Right lobe of liver (tissue), 6 donors: ENCODE measurements around the gene HSD17B11. TPM values are rescaled to one million over a fixed set of nuclear protein-coding genes. Genes with fewer than 3 reads are reported as not detected.
A peak's percentile ranks its signal among the peaks of the same experiment; 100 is the strongest.
"Not testable (repeated sequence)": the region's sequence is repeated elsewhere in the genome, so short reads cannot be mapped to it uniquely, and the experiment has no call there.

ENCODE experiments used
- ATAC-seq, 4 donors: fragments of 200-7000 bp; cut with Tn5 transposase; one replicate each; pipeline ENCODE4 v1.9.1; 2020; ENCODE audit warnings: mild to moderate bottlenecking in 4 of 4, moderate library complexity in 4 of 4
- DNase-seq, 3 donors: peaks; one replicate each; pipeline ENCODE4 v3.0.0-alpha.2; 2020
- H3K27ac ChIP-seq, 3 donors: fragments of 200-600 bp; one replicate each; pipeline ENCODE4 v1.8.0; 2022
- H3K27me3 ChIP-seq, 2 donors: fragments of 200-600 bp; one replicate each; pipeline ENCODE4 v1.8.0; 2022
- H3K36me3 ChIP-seq, 4 donors: fragments of 200-600 bp; sonication (generic) in 1 of 4; one replicate each; pipeline versions ENCODE4 v1.5.1 to v1.8.0; 2017 to 2022; ENCODE audit warnings: control low read depth in 1 of 4
- H3K4me1 ChIP-seq, 4 donors: fragments of 200-600 bp; sonication (generic) in 1 of 4; one replicate each; pipeline versions ENCODE4 v1.5.1 to v1.8.0; 2017 to 2022; ENCODE audit warnings: control low read depth in 1 of 4
- H3K4me3 ChIP-seq, 3 donors: fragments of 200-600 bp; one replicate each; pipeline ENCODE4 v1.8.0; 2022
- H3K9me3 ChIP-seq, 4 donors: fragments of 200-600 bp; sonication (generic) in 1 of 4; one replicate each; pipeline versions ENCODE4 v1.5.1 to v1.8.0; 2017 to 2022; ENCODE audit warnings: control low read depth in 1 of 4
- CTCF ChIP-seq, 4 donors: fragments of 200-600 bp in 3 of 4; fragments of 450-650 bp in 1 of 4; IDR thresholded peaks; one replicate each; pipeline versions ENCODE4 v1.5.1 to v1.8.0; 2016 to 2022; ENCODE audit warnings: antibody characterized with exemption in 4 of 4, mild to moderate bottlenecking in 2 of 4
- POLR2A ChIP-seq: fragments of 450-650 bp; IDR thresholded peaks from one replicate; pipeline ENCODE4 v1.6.1; 2017; ENCODE audit warnings: antibody characterized with exemption, mild to moderate bottlenecking
- WGBS: methylation state at CpG from one replicate; pipeline ENCODE4 v1.1.6; 2018; ENCODE audit warnings: low coverage, low lambda C conversion rate; ENCODE audit not compliant: insufficient coverage; ENCODE audit errors: missing lambda C conversion rate; 5-methylcytosine and 5-hydroxymethylcytosine counted together
- intact Hi-C, 2 donors: fragments of 100-400 bp; cut with DNase I; formaldehyde crosslinking; loops; one replicate each; pipeline versions ENCODE4 v1.11.2 to v1.14.1; 2022
- total RNA-seq, 6 experiments: library from RNA; depleted of rRNA in 2 of 6; stranded (reverse); fragments of >200 nt in 2 of 6; fragmentation: NEBNext Ultra II Directional in 3 of 6; extraction: Animal tissue kit (Norgen Biotek cat#: 25700) in 3 of 6; gene quantifications; one replicate each; pipeline versions ENCODE4 v1.1.0 to v1.2.4, GENCODE V29; 2016 to 2023
- donor health status: DM: no; HTN: yes; CAD: no.
- donor health status: DM: no; HTN: no; CAD: no.
- donor health status: DM: no; HTN: no; CAD: no.
- donor health status: DM: no; HTN: yes; CAD: no.
- donor health status: DM: no; HTN: yes; CAD: no.

HSD17B11 gene
- total RNA-seq, 6 experiments from 2014 or later: 36.1 to 170 (median 127) TPM

GRCh38 chr4:87316961-87317360, 74.0 kb downstream of the HSD17B11 start:
- intact Hi-C loops: no loop called here
- no peak for DNase-seq
- no peaks in the 10 kb centered on the region for H3K27me3 ChIP-seq
- 52% methylated on average over 3 of the region's 3 CpGs for whole genome bisulfite sequencing
- peak overlapping the region in 1 of 3 donors; percentile 22 for H3K27ac ChIP-seq
- H3K4me3 ChIP-seq: no peak overlapping the region
- no peaks in the 10 kb centered on the region for H3K9me3 ChIP-seq
- peaks cover 0 to 43% (median 14%) of the 10 kb centered on the region in 4 donors for H3K36me3 ChIP-seq
- peaks cover 0 to 9% (median 1%) of the 10 kb centered on the region in 4 donors for H3K4me1 ChIP-seq
- TF ChIP-seq CTCF (IDR thresholded peaks at IDR 0.05): no peak
- TF ChIP-seq POLR2A: no peak
- ATAC-seq: no peak

GRCh38 chr4:87315000-87315399, 76.0 kb downstream of the HSD17B11 start:
- ATAC-seq, H3K27ac ChIP-seq, intact Hi-C loops, H3K4me1 ChIP-seq, DNase-seq, H3K9me3 ChIP-seq, H3K4me3 ChIP-seq, H3K27me3 ChIP-seq: not testable (repeated sequence)
- H3K36me3 ChIP-seq: peaks cover 0 to 58% (median 18%) of the 10 kb centered on the region in 4 donors
- 73% methylated on average over 2 of the region's 4 CpGs for WGBS

- H3K36me3 ChIP-seq: peaks cover 0 to 66% (median 21%) of the 10 kb centered on the region in 4 donors
- ATAC-seq (no peak), DNase-seq (no peak)
- no peaks in the 10 kb centered on the region for H3K9me3 ChIP-seq
- H3K27me3 ChIP-seq: no peaks in the 10 kb centered on the region
- no peak overlapping the region for H3K27ac ChIP-seq
- H3K4me1 ChIP-seq: peaks cover 0 to 6% (median 1%) of the 10 kb centered on the region in 4 donors
- no peak overlapping the region for H3K4me3 ChIP-seq
- TF ChIP-seq POLR2A (no peak), CTCF (IDR thresholded peaks at IDR 0.05) (no peak)
- intact Hi-C loops: no loop called here
- 74% methylated on average over 3 of the region's 3 CpGs for WGBS
These were observed 77.2 kb downstream of the HSD17B11 start for GRCh38 chr4:87313756-87314155.

- DNase-seq (no peak), ATAC-seq (peak in 2 of 4 donors; percentile 26 to 59)
- 54% methylated on average over 3 of the region's 3 CpGs for WGBS
- Histone ChIP-seq H3K9me3 (no peaks in the 10 kb centered on the region), H3K4me1 (peaks cover 0 to 2% (median 0%) of the 10 kb centered on the region in 4 donors), H3K36me3 (peaks cover 0 to 62% (median 21%) of the 10 kb centered on the region in 4 donors), H3K4me3 (no peak overlapping the region), H3K27ac (no peak overlapping the region), H3K27me3 (no peaks in the 10 kb centered on the region)
- no peak for TF ChIP-seq CTCF (IDR thresholded peaks at IDR 0.05)
- no peak for TF ChIP-seq POLR2A
- intact Hi-C loops: no loop called here
These were observed 79.3 kb downstream of the HSD17B11 start for GRCh38 chr4:87311684-87312083.

GRCh38 chr4:87310691-87311335, 80.2 kb downstream of the HSD17B11 start:
- no peak for DNase-seq
- H3K27me3 ChIP-seq: no peaks in the 10 kb centered on the region
- no peaks in the 10 kb centered on the region for H3K9me3 ChIP-seq
- no peak overlapping the region for H3K27ac ChIP-seq
- peaks cover 0 to 54% (median 17%) of the 10 kb centered on the region in 4 donors for H3K36me3 ChIP-seq
- intact Hi-C loops: no loop called here
- ATAC-seq: no peak
- 85% methylated on average over 3 of the region's 4 CpGs for whole genome bisulfite sequencing
- peaks cover 0 to 2% (median 0%) of the 10 kb centered on the region in 4 donors for H3K4me1 ChIP-seq
- H3K4me3 ChIP-seq: no peak overlapping the region
- TF ChIP-seq CTCF (IDR thresholded peaks at IDR 0.05): no peak
- no peak for TF ChIP-seq POLR2A
